ENCODE measurements around the gene DPYSL5. TPM values are rescaled to one million over a fixed set of nuclear protein-coding genes. Genes with fewer than 3 reads are reported as not detected.
A peak's percentile ranks its signal among the peaks of the same experiment; 100 is the strongest.

Gene DPYSL5
- total and polyA plus RNA-seq, 2 of the 13 experiments (the other 11 are each of a cell fraction or from before 2014, with no cell fraction given): 0.15 TPM; not detected in 1

DNA sequence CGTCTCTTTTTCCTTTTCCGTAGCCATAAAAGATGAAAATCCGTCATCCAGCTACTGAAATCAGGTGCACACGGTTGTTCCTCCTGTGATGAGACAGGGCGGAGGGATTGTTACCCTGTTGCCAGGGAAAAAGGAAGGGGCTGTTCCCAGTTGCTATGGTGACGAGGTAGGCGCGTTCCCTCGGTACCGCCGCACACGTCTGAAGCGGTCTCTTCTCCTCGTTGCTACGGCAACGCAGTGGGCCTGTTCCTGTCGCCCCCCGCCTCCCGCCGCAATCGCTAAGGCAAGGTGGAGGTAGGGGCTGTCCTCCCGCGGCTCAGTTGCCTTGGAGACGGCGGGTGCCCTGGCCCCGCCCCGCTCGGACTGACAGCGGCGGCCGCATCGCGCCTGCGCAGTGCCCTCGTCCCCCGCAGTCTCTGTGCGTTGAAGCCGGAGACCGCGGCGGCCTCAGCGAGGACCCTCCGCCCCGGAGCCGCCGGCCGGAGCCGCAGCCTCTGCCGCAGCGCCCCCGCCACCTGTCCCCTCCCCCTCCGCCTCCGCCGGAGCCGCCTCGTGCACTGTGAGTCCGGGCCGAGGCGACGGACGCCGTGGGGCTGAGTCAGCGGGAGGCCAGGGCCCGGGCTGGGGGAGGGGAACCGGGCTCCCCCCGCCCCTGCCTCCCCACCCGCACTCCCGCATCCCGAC lies 122.5 kb downstream of the DPYSL5 start, which contains the start of gene MAPRE3 (continued):
- TF ChIP-seq, protein P1, sequence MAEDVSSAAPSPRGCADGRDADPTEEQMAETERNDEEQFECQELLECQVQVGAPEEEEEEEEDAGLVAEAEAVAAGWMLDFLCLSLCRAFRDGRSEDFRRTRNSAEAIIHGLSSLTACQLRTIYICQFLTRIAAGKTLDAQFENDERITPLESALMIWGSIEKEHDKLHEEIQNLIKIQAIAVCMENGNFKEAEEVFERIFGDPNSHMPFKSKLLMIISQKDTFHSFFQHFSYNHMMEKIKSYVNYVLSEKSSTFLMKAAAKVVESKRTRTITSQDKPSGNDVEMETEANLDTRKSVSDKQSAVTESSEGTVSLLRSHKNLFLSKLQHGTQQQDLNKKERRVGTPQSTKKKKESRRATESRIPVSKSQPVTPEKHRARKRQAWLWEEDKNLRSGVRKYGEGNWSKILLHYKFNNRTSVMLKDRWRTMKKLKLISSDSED (CRISPR knock-in tag; IDR thresholded peaks at IDR 0.05): no peak
- TF ChIP-seq KDM2A (CRISPR knock-in tag; IDR thresholded peaks at IDR 0.05; ENCODE audit: borderline replicate concordance, low read depth) (peak; percentile 47; the same call in 1 of the 2 replicates), ZNF24 (IDR thresholded peaks at IDR 0.05) (no peak), DNMT3B (CRISPR knock-in tag; conservative IDR thresholded peaks at IDR 0.05) (no peak), ZNF547 (CRISPR knock-in tag; IDR thresholded peaks at IDR 0.05) (no peak), GFI1 (CRISPR knock-in tag; IDR thresholded peaks at IDR 0.05; ENCODE audit: borderline replicate concordance) (no peak), FOXK1 (CRISPR knock-in tag; IDR thresholded peaks at IDR 0.05; ENCODE audit: borderline replicate concordance, low read depth) (no peak), CREB1 (IDR thresholded peaks at IDR 0.05) (no peak), CREB1 (CRISPR knock-in tag; IDR thresholded peaks at IDR 0.05) (no peak), SCMH1 (CRISPR knock-in tag; IDR thresholded peaks at IDR 0.05; ENCODE audit: borderline replicate concordance) (no peak), FIP1L1 (IDR thresholded peaks at IDR 0.05; ENCODE audit: borderline replicate concordance, insufficient read depth, low read depth, low read length) (no peak), FOXO1 (CRISPR knock-in tag; IDR thresholded peaks at IDR 0.05) (no peak; the same call in 1 of the 2 replicates), ZNF83 (CRISPR knock-in tag; IDR thresholded peaks at IDR 0.05; ENCODE audit: borderline replicate concordance) (no peak), GTF3A (CRISPR knock-in tag; conservative IDR thresholded peaks at IDR 0.05) (no peak), GLI4 (CRISPR knock-in tag; IDR thresholded peaks at IDR 0.05; ENCODE audit: borderline replicate concordance) (no peak), ZNF607 (CRISPR knock-in tag; IDR thresholded peaks at IDR 0.05; ENCODE audit: borderline replicate concordance) (no peak)
- TF ChIP-seq, protein P2, sequence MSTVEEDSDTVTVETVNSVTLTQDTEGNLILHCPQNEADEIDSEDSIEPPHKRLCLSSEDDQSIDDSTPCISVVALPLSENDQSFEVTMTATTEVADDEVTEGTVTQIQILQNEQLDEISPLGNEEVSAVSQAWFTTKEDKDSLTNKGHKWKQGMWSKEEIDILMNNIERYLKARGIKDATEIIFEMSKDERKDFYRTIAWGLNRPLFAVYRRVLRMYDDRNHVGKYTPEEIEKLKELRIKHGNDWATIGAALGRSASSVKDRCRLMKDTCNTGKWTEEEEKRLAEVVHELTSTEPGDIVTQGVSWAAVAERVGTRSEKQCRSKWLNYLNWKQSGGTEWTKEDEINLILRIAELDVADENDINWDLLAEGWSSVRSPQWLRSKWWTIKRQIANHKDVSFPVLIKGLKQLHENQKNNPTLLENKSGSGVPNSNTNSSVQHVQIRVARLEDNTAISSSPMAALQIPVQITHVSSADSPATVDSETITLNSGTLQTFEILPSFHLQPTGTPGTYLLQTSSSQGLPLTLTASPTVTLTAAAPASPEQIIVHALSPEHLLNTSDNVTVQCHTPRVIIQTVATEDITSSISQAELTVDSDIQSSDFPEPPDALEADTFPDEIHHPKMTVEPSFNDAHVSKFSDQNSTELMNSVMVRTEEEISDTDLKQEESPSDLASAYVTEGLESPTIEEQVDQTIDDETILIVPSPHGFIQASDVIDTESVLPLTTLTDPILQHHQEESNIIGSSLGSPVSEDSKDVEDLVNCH (CRISPR knock-in tag; IDR thresholded peaks at IDR 0.05): no peak
- TF ChIP-seq, protein P3, sequence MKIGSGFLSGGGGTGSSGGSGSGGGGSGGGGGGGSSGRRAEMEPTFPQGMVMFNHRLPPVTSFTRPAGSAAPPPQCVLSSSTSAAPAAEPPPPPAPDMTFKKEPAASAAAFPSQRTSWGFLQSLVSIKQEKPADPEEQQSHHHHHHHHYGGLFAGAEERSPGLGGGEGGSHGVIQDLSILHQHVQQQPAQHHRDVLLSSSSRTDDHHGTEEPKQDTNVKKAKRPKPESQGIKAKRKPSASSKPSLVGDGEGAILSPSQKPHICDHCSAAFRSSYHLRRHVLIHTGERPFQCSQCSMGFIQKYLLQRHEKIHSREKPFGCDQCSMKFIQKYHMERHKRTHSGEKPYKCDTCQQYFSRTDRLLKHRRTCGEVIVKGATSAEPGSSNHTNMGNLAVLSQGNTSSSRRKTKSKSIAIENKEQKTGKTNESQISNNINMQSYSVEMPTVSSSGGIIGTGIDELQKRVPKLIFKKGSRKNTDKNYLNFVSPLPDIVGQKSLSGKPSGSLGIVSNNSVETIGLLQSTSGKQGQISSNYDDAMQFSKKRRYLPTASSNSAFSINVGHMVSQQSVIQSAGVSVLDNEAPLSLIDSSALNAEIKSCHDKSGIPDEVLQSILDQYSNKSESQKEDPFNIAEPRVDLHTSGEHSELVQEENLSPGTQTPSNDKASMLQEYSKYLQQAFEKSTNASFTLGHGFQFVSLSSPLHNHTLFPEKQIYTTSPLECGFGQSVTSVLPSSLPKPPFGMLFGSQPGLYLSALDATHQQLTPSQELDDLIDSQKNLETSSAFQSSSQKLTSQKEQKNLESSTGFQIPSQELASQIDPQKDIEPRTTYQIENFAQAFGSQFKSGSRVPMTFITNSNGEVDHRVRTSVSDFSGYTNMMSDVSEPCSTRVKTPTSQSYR (CRISPR knock-in tag; IDR thresholded peaks at IDR 0.05; ENCODE audit: borderline replicate concordance): peak; percentile 70; the same call in 1 of the 2 replicates

Data from HepG2 (cell line).